ENCODE data around the gene CRIM1. TPM values are rescaled to one million over a fixed set of nuclear protein-coding genes. Genes with fewer than 3 reads are reported as not detected.

CRIM1 gene
- total RNA-seq, 6 donors from 2014 or later, result 74.7 to 128 (median 110) TPM

GRCh38 chr2:36335597-36335996 is 20.0 kb upstream of the CRIM1 start:
- no peak for ATAC-seq (ENCODE audit: low FRiP score in 2 of 2)
- no peak for TF ChIP-seq POLR2A (IDR thresholded peaks at IDR 0.05)
- TF ChIP-seq CTCF (IDR thresholded peaks at IDR 0.05), result no peak
- TF ChIP-seq EP300 (IDR thresholded peaks at IDR 0.05), result no peak
- no peak for TF ChIP-seq POLR2AphosphoS5 (IDR thresholded peaks at IDR 0.05)
- H3K9me3 ChIP-seq, result no peaks in the 10 kb centered on the region
- H3K4me3 ChIP-seq, result no peak overlapping the region
- H3K4me1 ChIP-seq, result no peaks in the 10 kb centered on the region
- no peak overlapping the region for H3K27ac ChIP-seq
- H3K36me3 ChIP-seq, result no peaks in the 10 kb centered on the region
- H3K27me3 ChIP-seq, result no peaks in the 10 kb centered on the region
- WGBS, 2 donors, result 66 to 81% methylated on average over 5 of the region's 5 CpGs
- no peak for DNase-seq

- H3K4me3 ChIP-seq, result no peak overlapping the region
- no peak overlapping the region for H3K27ac ChIP-seq
- no peaks in the 10 kb centered on the region for H3K4me1 ChIP-seq
- no peaks in the 10 kb centered on the region for H3K27me3 ChIP-seq
- no peak for TF ChIP-seq CTCF (IDR thresholded peaks at IDR 0.05)
- no peak for TF ChIP-seq POLR2AphosphoS5 (IDR thresholded peaks at IDR 0.05)
- no peak for TF ChIP-seq POLR2A (IDR thresholded peaks at IDR 0.05)
- WGBS, 2 donors, result 93 to 99% methylated on average over 2 of the region's 2 CpGs
- no peak for DNase-seq
- no peak for ATAC-seq (ENCODE audit: low FRiP score in 2 of 2)
- H3K36me3 ChIP-seq, result no peaks in the 10 kb centered on the region
- H3K9me3 ChIP-seq, result no peaks in the 10 kb centered on the region
Measured at GRCh38 chr2:36336321-36336720, 19.3 kb upstream of the CRIM1 start.

GRCh38 chr2:36337354-36337753 is 18.2 kb upstream of the CRIM1 start:
- no peaks in the 10 kb centered on the region for H3K27me3 ChIP-seq
- no peaks in the 10 kb centered on the region for H3K9me3 ChIP-seq
- TF ChIP-seq POLR2A (IDR thresholded peaks at IDR 0.05) (no peak), POLR2AphosphoS5 (IDR thresholded peaks at IDR 0.05) (no peak), CTCF (IDR thresholded peaks at IDR 0.05) (no peak), EP300 (IDR thresholded peaks at IDR 0.05) (no peak)
- no peak overlapping the region for H3K27ac ChIP-seq
- H3K36me3 ChIP-seq, result no peaks in the 10 kb centered on the region
- DNase-seq (no peak), ATAC-seq (ENCODE audit: low FRiP score in 2 of 2) (no peak)
- no peaks in the 10 kb centered on the region for H3K4me1 ChIP-seq
- no peak overlapping the region for H3K4me3 ChIP-seq

GRCh38 chr2:36338124-36338826 is 17.3 kb upstream of the CRIM1 start:
- no peaks in the 10 kb centered on the region for H3K27me3 ChIP-seq
- H3K27ac ChIP-seq, result no peak overlapping the region
- no peak for TF ChIP-seq EP300 (IDR thresholded peaks at IDR 0.05)
- TF ChIP-seq CTCF (IDR thresholded peaks at IDR 0.05), result no peak
- TF ChIP-seq POLR2AphosphoS5 (IDR thresholded peaks at IDR 0.05), result no peak
- TF ChIP-seq POLR2A (IDR thresholded peaks at IDR 0.05), result no peak
- no peak for ATAC-seq (ENCODE audit: low FRiP score in 2 of 2)
- H3K4me1 ChIP-seq, result no peaks in the 10 kb centered on the region
- no peak for DNase-seq
- WGBS, 2 donors, result 48 to 70% methylated on average over 3 of the region's 3 CpGs
- H3K9me3 ChIP-seq, result no peaks in the 10 kb centered on the region
- no peak overlapping the region for H3K4me3 ChIP-seq
- no peaks in the 10 kb centered on the region for H3K36me3 ChIP-seq

GRCh38 chr2:36338827-36339145 is 16.8 kb upstream of the CRIM1 start:
- Histone ChIP-seq H3K27me3 (no peaks in the 10 kb centered on the region), H3K27ac (no peak overlapping the region), H3K9me3 (no peaks in the 10 kb centered on the region), H3K36me3 (no peaks in the 10 kb centered on the region), H3K4me3 (no peak overlapping the region), H3K4me1 (no peaks in the 10 kb centered on the region)
- WGBS, 2 donors, result 64 to 65% methylated on average over 1 of the region's 1 CpG
- no peak for DNase-seq
- no peak for TF ChIP-seq POLR2A (IDR thresholded peaks at IDR 0.05)
- TF ChIP-seq CTCF (IDR thresholded peaks at IDR 0.05), result no peak
- TF ChIP-seq EP300 (IDR thresholded peaks at IDR 0.05), result no peak
- TF ChIP-seq POLR2AphosphoS5 (IDR thresholded peaks at IDR 0.05), result no peak
- no peak for ATAC-seq (ENCODE audit: low FRiP score in 2 of 2)

Data from upper lobe of left lung (tissue), 6 donors.